Activated T-cell treated with anti-CD3 and anti-CD28 coated beads for 1 hour (primary cell): ENCODE measurements around the gene DYSF.

ENCODE experiments used
- DNase-seq: peaks from one replicate; pipeline ENCODE4 v3.0.0-alpha.2; 2020; ENCODE audit warnings: low read depth

The DYSF gene

GRCh38 chr2:71706836-71707235 lies 253.5 kb downstream of the DYSF start:
- no peak for DNase-seq

DNA sequence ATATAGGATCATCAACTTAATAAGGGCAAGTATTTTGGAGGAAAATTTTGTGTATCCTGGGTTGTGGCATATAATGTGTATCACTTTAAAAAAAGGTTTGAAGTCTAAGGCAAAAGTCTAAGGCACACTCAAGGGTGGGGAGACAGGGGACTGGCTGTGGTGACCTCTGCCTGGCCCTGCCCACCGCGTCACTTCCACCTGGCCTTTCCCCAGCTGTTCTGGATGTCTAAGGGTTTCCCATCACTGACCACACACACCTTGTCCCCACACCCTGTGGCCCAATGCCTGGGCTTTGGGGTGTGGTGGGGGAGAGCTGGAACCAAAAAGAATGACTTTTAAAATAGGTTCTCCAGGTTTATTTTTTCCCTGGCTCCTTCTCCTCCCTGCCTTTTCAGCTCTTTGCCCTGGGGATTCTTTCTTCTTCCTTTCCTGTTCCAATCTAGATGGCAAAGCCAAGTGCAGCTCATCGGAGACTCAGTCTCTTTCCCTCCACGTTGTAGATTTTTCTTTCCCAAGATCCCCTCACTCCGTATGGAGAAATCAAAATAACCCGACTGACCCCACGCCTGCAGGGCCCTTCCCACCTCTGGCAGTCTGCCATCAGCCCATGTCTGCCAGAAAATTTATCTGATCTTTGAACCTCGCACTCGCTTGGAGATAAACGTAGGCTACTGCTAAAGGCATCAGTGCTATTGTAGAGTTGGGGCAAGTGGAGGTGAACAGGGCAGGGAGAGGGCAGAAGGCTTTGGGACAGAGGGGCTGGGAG lies 257.2 kb downstream of the DYSF start:
- DNase-seq = no peak

DNA sequence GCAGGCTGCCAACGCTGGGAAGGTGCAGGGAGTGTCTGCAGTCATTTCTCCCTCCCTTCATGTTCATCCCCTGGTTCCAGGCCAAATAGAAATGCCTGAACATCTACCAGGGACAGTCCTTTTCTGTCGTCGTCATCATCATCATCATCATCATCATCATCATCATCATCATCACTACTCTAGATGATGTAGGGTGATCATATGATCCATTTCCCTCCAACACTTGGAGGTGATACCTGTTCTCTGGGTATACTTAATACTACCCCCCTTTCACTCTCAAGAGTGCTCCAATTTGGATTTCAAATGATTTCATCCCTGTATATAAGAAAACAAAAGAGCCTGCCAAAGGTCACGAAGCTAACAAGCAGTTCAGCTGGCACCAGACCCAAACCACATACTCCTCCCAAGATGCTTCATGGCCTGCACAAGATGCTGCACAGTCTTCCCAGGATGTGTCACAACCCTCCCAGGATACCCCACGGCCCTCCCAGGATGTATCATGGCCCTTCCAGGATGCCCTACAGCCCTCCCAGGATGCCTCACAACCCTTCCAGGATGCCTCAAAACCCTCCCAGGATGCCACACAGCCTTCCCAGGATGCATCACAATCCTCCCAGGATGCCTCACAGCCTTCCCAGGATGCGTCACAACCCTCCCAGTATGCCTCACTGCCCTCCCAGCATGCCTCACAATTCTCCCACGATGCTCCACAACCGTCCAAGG lies 257.9 kb downstream of the DYSF start:
- no peak for DNase-seq

DNA sequence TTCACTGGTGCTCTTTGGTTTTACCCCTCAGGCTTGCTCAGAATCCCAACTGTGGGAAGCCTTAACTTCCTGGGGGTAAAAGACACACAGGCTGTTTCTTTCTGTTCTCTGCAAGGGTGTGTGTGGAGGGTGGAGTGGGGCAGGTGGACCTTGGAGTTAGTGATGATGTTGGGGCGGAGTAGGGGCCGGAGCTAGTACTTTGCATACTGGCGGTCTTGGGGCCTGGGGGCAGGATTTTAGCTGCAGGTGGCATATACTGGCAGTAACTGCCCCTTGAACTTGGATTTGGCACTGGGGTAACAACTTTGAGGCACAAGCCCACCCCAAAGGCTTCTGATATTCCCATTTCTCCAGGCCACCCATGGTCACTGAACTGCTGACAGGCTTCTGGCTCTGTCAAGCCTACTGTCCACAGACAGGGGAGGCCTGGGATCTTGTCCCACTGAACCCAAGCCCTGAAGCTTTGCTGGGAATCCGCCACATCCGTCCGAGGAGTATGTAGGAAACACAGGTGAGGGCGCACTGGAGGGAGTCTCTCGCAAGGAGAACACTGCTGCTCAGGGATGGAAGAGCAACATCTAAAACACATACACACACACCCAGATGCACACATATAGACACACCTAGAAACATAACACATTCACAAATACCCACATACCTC lies 258.9 kb downstream of the DYSF start:
- no peak for DNase-seq

- no peak for DNase-seq
These were observed 260.5 kb downstream of the DYSF start for GRCh38 chr2:71713581-71714580.

DNA sequence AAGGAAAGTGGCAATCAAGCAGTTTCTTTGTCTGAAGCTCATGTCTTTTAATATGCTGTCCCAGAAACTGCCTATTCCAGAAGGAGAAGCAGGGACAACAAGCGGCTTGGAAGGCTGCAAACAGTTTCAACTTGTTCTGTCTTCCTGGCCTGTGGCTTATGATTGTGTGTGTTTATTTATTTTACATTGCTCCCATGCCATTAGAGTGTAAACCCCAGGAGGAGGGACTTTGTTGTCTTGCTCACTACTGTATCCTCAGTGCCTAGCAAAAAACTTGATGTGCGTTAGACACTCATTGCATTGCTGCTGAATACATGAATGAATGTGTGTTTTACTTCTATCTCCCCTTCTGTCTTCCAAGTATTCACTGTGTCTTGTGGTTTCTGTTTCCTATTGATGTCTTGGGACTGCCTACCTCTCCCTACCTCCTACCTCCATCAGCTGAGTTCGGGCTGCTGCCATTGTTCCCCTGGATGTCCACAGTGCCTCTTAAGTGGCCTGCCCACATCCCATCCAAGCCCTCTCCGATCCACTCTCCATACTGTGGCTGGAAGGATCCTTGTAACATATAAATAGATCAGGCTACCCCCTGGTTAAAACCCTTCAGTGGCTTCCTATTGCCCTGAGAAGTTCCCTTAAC lies 261.4 kb downstream of the DYSF start:
- no peak for DNase-seq

GRCh38 chr2:71715241-71715750 lies 261.9 kb downstream of the DYSF start:
- no peak for DNase-seq

DNA sequence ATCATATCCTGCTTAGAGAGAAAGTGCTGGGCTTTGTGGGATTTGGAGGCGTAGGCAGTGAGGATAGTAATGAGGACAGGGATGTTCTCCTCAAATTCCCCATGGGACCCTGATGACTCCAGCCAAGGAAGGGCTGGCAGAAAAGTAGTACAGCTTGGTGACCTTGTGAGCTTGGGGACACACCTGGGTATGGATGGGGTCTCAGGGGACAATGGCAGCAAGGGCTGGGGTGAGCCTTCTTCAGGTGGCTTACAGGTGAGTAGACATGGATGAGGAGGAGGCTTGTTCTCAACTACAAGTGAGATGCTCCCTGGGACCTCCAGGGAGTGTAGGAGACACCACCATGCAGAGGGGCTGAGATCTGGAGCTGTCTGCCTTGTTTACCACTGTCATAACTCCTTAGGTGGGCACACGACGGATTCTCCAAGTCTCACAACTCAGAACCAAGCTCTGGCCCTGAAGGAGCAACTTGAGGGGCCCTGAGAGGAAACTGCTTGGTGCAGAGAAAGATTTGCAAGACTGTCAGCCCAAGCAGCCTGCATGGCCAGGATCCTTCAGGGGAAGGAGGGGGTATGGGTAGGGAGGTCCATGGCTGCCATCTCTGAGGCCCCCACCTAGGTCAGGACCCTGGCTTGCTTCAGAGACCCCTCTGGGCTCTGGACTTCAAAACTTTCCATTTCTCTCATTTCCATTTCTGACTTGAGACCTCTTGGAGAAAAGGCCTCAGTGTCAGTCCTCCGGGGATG lies 262.8 kb downstream of the DYSF start:
- DNase-seq = no peak

DNA sequence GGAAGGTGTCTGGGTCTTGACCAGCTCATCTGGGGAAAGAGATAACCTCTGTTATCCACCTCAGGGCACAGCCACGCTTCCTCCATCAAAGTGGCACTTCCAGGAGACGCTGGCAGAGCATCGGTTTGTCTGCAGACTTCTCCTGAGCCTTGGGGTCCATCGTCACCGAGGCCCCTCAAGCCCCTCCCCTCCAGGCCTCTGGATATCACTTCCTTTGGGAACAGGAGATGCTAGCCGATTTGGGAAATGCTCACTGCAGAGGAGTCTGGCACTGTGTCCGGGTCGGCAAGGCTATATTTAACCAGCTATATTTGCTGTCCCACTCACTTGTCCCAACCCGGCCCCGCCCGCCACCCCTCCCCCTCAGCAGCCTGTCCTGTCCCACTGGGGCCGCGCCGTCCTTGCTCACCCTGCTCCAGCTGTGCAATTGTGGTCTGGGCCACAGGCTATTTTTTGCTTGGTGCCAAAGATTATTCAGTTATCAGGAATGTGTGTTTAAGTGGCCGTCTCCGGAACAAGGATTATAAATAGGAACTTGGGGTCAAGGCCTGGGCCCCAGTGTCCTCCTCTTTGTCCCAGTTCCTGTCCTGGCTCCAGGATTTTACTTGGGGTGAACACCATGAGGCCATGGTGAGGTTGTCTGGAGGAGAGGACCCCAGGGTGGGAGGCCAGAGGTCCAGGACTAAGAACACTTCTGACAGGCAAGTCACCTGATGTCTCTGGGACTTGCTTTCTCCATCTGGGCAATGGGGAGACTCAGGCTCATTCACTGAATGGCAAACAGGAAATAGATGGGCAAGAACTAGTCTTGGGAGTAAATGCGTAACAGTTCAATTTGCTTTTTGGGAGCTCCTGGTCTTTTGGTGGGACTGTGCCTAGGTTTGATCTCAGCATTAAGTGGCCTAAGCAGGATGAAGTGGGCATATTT lies 263.6 kb downstream of the DYSF start:
- DNase-seq = no peak

DNA sequence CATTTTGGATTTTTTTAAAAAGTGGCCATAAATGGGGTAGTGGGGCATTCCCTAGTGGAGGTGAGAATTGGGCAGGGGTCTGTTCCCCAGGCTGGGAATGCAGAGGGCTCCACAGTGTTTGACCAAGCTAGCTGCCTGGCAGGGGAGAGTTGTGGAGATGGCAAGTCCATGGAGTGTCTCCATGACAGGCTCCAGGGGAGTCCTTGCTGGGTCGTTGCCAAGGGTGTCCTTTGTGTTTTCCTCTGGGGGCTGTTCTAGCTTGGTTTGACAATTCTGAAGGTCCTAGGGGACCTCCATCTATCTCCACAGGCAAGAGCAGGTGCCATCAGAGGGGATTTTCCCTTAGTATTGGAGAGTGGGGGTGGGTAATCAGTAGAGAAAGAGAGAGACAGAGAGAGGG lies 265.3 kb downstream of the DYSF start:
- no peak for DNase-seq

DNA sequence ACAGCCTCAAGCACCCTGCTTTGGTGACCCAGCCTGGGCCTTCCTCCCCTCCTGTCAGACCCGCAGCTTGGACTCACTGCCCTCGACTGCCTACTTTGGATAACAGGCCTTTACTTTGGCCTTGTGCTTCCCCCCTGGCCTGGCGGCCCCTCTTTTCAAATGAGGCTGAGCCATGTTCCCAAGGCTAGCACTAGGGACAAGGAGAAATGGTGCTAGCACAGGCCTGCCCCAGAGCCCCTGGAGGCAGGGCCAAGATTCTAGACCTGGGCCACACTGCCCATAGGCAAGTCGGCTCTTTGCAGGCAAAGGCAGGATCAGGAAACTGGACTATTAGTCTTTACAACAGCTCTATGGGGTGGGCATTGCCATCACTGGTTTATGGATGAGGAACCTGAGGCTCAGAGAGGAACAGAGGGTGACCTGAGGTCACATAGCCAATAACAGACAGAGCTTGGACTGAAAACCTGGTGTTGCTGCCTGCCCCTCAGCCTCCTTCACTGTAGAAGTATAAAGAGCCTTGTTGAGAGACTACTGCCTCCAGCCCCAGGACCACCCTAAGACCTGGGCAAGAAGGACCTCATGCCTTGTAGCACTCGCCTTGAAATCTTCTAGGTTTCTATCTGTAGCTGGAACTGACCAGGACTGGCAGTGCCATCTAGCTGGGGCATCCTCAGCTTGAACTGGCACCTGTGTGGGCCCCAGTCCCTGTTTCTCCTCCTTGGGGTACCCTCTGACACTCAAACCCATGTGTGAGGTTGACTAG lies 266.3 kb downstream of the DYSF start:
- no peak for DNase-seq

DNA sequence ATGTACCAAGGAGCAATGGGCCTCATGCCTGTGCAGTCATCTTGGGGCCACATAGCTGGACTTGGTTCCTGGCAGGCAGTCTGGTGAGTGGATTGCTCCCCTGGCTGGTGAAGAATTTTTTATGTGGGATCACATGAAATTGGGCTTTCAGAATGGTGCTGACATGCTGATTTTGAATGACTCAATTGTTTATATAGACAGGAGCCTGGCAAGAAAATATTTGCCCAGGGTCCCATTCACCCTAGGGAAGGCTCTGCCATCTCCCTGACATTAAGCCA lies 266.9 kb downstream of the DYSF start:
- no peak for DNase-seq

DNA sequence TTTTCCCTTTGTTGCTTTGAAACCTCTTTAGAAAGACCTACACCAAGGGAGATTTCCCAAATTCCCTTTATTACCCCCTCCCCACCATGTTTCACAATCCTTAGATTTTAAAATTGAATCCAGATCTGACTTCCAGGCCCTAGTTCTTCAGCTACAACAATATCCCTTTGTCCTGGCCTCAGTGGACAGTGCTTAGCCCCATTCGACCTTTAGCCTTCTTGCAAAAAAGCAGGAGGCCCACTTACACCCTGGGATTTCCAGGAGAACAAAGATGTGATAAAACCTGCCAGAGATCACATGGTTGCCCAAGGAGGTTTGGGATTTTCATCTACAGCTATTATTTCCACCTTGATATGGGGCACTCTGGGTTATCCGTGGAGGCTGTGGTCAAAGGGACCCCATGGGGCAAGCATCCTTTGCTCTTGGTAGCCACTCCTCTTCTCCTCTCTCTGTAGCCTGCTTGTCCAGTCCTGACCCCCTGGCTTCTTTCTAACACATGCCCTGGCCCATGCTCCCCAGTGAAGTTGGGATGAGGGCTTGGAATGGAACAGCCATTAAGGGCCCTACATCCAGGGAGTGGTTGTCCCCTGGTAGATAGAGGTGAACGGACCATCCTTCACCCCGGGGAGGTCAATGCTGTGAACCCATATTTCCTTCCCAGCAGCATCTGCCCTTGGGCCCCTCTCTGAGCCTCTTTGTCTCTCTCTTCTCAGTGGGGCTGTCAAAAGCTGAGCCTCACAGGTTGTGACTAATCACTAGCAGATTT lies 267.4 kb downstream of the DYSF start:
- no peak for DNase-seq

GRCh38 chr2:71721362-71721665 lies 268.0 kb downstream of the DYSF start:
- no peak for DNase-seq

- no peak for DNase-seq
These were observed 268.3 kb downstream of the DYSF start for GRCh38 chr2:71721669-71722068.

DNA sequence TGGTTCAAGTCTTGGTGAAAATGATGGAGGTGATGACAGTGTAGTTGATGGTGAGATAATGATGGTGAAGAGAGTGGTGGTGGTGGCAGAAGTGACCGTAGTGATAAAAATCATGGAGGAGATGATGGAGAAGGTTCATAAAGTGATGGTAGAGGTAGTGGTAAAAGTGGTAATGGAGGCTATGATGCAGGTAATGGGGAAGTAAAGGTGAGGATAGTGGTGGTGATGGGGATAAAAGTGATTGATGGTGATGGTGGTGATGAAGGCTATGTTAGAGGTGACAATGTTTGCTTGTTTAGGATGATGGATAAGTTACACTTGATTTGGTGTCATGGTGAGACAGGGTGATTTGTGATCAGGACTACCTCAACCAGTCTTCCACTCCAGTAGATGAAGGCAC lies 268.9 kb downstream of the DYSF start:
- no peak for DNase-seq

- DNase-seq = no peak
These were observed 271.4 kb downstream of the DYSF start for GRCh38 chr2:71724793-71725192.

DNA sequence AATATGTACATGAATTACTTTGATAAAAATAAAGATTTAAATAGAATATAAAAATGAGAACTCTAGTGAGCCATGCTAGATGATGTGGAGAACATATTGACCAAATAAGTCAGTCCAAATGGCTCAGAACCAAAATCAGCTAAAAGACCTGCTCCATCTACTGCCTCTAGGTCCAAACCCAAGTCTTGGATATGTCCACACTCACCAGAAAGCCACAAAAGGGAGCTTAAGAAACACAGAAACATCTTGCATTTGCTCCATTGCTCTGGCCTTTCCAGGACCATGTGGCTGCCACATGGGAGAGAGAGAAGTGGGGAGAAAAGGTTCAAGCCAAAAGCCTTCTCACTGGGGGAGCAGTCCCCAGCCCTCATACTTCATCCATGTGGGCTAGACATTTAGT lies 272.5 kb downstream of the DYSF start:
- DNase-seq = no peak
